Stomach (tissue), 9 donors: ENCODE data around the gene GRAP. TPM values are rescaled to one million over a fixed set of nuclear protein-coding genes. Genes with fewer than 3 reads are reported as not detected.
A peak's percentile ranks its signal among the peaks of the same experiment; 100 is the strongest.

Experiments
- DNase-seq, 2 donors: peaks; one replicate each; pipeline versions ENCODE4 v3.0.0 to v3.0.0-alpha.2; 2013 to 2019
- H3K27ac ChIP-seq, 5 donors: fragments of 200-600 bp in 4 of 5; sonication (generic) in 4 of 5; one replicate each; pipeline ENCODE4 v1.5.1; 2013 to 2019; ENCODE audit warnings: mild to moderate bottlenecking in 1 of 5, moderate library complexity in 1 of 5
- H3K27me3 ChIP-seq, 3 donors: fragments of 200-600 bp; sonication (generic); one replicate each; pipeline ENCODE4 v1.5.1; 2017 to 2019; ENCODE audit warnings: mixed run types in 1 of 3
- H3K36me3 ChIP-seq, 4 donors: fragments of 200-600 bp; sonication (generic); 1 replicate in 3 of 4; 2 replicates in 1 of 4; pipeline ENCODE4 v1.5.1; 2016 to 2019
- H3K4me1 ChIP-seq, 4 donors: fragments of 200-600 bp; sonication (generic); one replicate each; pipeline ENCODE4 v1.5.1; 2016 to 2019
- H3K4me3 ChIP-seq, 4 donors: fragments of 200-600 bp; sonication (generic) in 3 of 4; one replicate each; pipeline ENCODE4 v1.5.1; 2016 to 2019; ENCODE audit warnings: mild to moderate bottlenecking in 1 of 4
- H3K9me3 ChIP-seq, 4 donors: fragments of 200-600 bp; sonication (generic); one replicate each; pipeline ENCODE4 v1.5.1; 2016 to 2019
- EP300 ChIP-seq: sonication (generic); formaldehyde crosslinking; IDR thresholded peaks from one replicate; pipeline ENCODE4 v1.6.1; 2017; ENCODE audit warnings: antibody characterized with exemption
- POLR2A ChIP-seq, 4 donors: fragments of 450-650 bp; IDR thresholded peaks; one replicate each; pipeline ENCODE4 v1.6.1; 2016; ENCODE audit warnings: antibody characterized with exemption in 4 of 4, control low read depth in 2 of 4, mild to moderate bottlenecking in 1 of 4, moderate library complexity in 1 of 4
- POLR2AphosphoS5 ChIP-seq, 3 donors: sonication (generic); formaldehyde crosslinking; IDR thresholded peaks; one replicate each; pipeline ENCODE4 v1.6.1; 2016; ENCODE audit warnings: antibody characterized with exemption in 3 of 3
- WGBS, 5 donors: extraction: QIAGEN DNeasy Blood & Tissue Kit in 3 of 5; methylation state at CpG; one replicate each; pipeline versions ENCODE4 v1.1.5 to v1.1.7; 2013 to 2018; 5-methylcytosine and 5-hydroxymethylcytosine counted together
- intact Hi-C: fragments of 100-400 bp; cut with DNase I; formaldehyde crosslinking; loops from one replicate; pipeline ENCODE4 v1.15.1; 2023; ENCODE audit warnings: low total_unique reads
- polyA plus RNA-seq, 3 donors: library from polyadenylated mRNA; stranded (reverse); fragments of 200-250 nt; gene quantifications; one replicate each; pipeline ENCODE4 v1.2.3, GENCODE V29; 2013
- total RNA-seq, 5 donors: library from RNA; depleted of rRNA; stranded (reverse); fragments of >200 nt; gene quantifications; one replicate each; pipeline versions ENCODE4 v1.1.0 to v1.2.3, GENCODE V29; 2014 to 2016
- TF ChIP-seq, protein P1 (sequence below), 7 experiments: fragments of 450-650 bp in 4 of 7; fragments of 200-600 bp in 3 of 7; sonication (generic) in 3 of 7; IDR thresholded peaks; one replicate each; pipeline ENCODE4 v1.5.1; 2016 to 2019; ENCODE audit warnings: antibody characterized with exemption in 7 of 7, control low read depth in 2 of 7, mild to moderate bottlenecking in 1 of 7
- donor health status: healthy with polysubstance abuse.
- donor health status: Bipolar disorder and iron deficiency.
- donor health status: healthy.

GRAP gene
- total and polyA plus RNA-seq, 8 donors = 0.87 to 92.2 (median 2.9) TPM

DNA sequence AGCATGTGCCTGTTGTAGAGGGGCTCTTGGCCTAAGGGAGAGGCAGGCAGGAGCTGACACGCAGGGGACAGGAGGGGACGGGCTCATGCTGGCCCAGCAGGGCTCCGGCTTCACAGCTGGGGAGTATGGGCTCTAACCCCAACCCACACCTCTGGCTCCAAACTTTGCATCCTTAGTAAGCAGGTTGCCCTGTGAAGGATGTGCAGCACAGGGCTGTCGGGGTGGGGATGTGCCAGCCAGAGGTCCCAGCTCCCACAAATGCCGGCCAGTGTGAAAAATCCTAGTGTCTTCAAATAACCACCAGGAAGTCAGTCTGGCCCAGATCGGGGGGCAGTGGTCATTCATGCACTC, 28.2 kb downstream of the GRAP start:
- Histone ChIP-seq H3K4me3 (no peak overlapping the region), H3K9me3 (no peaks in the 10 kb centered on the region), H3K36me3 (no peaks in the 10 kb centered on the region), H3K27me3 (no peaks in the 10 kb centered on the region), H3K4me1 (peaks cover 0 to 7% (median 0%) of the 10 kb centered on the region in 4 donors), H3K27ac (no peak overlapping the region)
- TF ChIP-seq POLR2AphosphoS5 (IDR thresholded peaks at IDR 0.05) = no peak
- no peak for TF ChIP-seq POLR2A (IDR thresholded peaks at IDR 0.05)
- TF ChIP-seq EP300 = no peak
- TF ChIP-seq, protein P1, sequence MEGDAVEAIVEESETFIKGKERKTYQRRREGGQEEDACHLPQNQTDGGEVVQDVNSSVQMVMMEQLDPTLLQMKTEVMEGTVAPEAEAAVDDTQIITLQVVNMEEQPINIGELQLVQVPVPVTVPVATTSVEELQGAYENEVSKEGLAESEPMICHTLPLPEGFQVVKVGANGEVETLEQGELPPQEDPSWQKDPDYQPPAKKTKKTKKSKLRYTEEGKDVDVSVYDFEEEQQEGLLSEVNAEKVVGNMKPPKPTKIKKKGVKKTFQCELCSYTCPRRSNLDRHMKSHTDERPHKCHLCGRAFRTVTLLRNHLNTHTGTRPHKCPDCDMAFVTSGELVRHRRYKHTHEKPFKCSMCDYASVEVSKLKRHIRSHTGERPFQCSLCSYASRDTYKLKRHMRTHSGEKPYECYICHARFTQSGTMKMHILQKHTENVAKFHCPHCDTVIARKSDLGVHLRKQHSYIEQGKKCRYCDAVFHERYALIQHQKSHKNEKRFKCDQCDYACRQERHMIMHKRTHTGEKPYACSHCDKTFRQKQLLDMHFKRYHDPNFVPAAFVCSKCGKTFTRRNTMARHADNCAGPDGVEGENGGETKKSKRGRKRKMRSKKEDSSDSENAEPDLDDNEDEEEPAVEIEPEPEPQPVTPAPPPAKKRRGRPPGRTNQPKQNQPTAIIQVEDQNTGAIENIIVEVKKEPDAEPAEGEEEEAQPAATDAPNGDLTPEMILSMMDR (IDR thresholded peaks at IDR 0.05) = no peak
- WGBS, 5 donors = 80 to 92% (median 84%) methylated on average over 3 to 6 of the region's 6 CpGs
- no peak for DNase-seq
- intact Hi-C loops = no loop called here

DNA sequence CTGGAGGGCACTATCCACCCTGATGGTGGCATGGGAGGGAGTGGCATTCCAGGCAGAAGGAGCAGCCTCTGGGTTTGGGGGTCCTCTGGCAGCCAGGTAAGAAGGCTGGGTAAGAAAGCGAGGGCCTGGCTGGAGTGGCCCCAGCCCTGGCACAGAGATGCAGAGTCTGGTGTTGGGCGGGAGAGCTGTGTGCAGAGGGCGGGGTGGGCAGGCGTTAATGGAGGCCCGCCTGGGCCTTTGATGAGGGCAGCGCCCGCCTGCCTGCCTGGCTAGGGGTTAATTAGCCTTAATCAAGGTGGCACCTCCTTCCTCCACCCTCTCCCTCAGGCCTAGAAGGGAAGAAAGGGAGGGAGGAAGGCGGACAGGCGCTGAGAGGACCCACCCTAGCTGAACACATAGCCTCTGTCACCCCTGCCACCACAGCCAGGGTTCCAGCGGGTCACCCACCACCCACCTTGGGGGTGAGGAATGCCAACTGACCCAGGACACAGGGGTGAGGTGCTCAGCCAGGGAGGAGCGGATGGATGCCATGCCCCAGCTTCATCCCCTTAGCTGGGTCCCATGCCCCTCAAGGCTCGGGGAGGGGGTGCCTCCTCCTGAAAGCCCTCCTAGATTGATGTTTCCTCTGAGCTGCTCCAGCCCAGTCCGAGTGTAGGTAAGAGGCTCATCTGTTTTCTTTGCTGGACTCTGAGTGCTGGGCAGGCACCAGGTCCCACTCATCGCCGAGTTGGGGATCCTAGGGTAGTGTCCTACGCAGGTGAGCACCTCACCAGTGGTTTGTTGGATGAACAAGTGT, 28.8 kb downstream of the GRAP start:
- Histone ChIP-seq H3K9me3 (no peaks in the 10 kb centered on the region), H3K36me3 (no peaks in the 10 kb centered on the region), H3K4me3 (no peak overlapping the region), H3K27ac (no peak overlapping the region), H3K4me1 (peaks cover 0 to 7% (median 0%) of the 10 kb centered on the region in 4 donors), H3K27me3 (no peaks in the 10 kb centered on the region)
- peak in 1 of 2 donors; percentile 41 for DNase-seq
- intact Hi-C loops = no loop called here
- TF ChIP-seq EP300 (no peak), POLR2AphosphoS5 (IDR thresholded peaks at IDR 0.05) (no peak), POLR2A (IDR thresholded peaks at IDR 0.05) (no peak)
- TF ChIP-seq, protein P1 (IDR thresholded peaks at IDR 0.05) = no peak
- 60 to 89% (median 67%) methylated on average over 12 to 16 of the region's 16 CpGs for WGBS, 5 donors

- 72 to 92% (median 80%) methylated on average over 7 to 12 of the region's 12 CpGs for WGBS, 5 donors
Measured at GRCh38 chr17:19017401-19017800, 29.4 kb downstream of the GRAP start.

DNA sequence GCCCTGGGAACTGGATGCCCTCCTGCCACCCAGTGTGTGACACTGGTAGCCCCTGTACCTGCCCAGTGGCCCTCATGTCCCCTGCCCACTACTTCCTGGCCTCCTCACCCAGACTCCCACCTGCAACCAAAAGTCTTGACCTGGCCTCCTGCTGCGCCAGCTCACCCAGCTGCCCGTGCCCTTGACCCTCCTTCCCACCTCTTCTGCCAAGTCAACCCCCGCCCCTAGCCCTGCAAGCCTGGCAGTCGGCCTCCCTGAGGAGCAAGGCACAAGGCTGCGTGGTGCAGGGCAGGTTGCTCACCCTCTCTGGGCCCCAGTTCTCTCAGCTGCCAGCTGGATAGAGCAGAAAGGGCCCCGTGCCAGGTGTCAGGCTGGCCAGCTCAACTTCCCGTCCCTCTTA, 29.9 kb downstream of the GRAP start:
- H3K36me3 ChIP-seq = no peaks in the 10 kb centered on the region
- DNase-seq = no peak
- TF ChIP-seq EP300 = no peak
- TF ChIP-seq POLR2A (IDR thresholded peaks at IDR 0.05) = no peak
- H3K27me3 ChIP-seq = no peaks in the 10 kb centered on the region
- no peaks in the 10 kb centered on the region for H3K9me3 ChIP-seq
- H3K4me3 ChIP-seq = no peak overlapping the region
- peaks cover 0 to 10% (median 0%) of the 10 kb centered on the region in 4 donors for H3K4me1 ChIP-seq
- WGBS, 5 donors = 46 to 61% (median 59%) methylated on average over 7 of the region's 7 CpGs
- no peak overlapping the region for H3K27ac ChIP-seq
- intact Hi-C loops = no loop called here

More at GRCh38 chr17:19017401-19017800, 29.4 kb downstream of the GRAP start:
- H3K9me3 ChIP-seq = no peaks in the 10 kb centered on the region
- peaks cover 0 to 7% (median 0%) of the 10 kb centered on the region in 4 donors for H3K4me1 ChIP-seq
- H3K27me3 ChIP-seq = no peaks in the 10 kb centered on the region
- H3K36me3 ChIP-seq = no peaks in the 10 kb centered on the region
- no peak overlapping the region for H3K27ac ChIP-seq
- no peak for TF ChIP-seq POLR2AphosphoS5 (IDR thresholded peaks at IDR 0.05)
- TF ChIP-seq, protein P1 (IDR thresholded peaks at IDR 0.05) = no peak
- no peak for TF ChIP-seq EP300
- TF ChIP-seq POLR2A (IDR thresholded peaks at IDR 0.05) = no peak
- intact Hi-C loops = no loop called here
- no peak for DNase-seq
- no peak overlapping the region for H3K4me3 ChIP-seq

GRCh38 chr17:19016297-19016696, 30.5 kb downstream of the GRAP start:
- WGBS, 5 donors = 86 to 97% (median 90%) methylated on average over 7 to 8 of the region's 8 CpGs
- no peak for DNase-seq

More at GRCh38 chr17:19016297-19016696, 30.5 kb downstream of the GRAP start:
- no peaks in the 10 kb centered on the region for H3K9me3 ChIP-seq
- no peak overlapping the region for H3K4me3 ChIP-seq
- H3K36me3 ChIP-seq = no peaks in the 10 kb centered on the region
- intact Hi-C loops = no loop called here
- H3K27ac ChIP-seq = no peak overlapping the region
- peaks cover 0 to 16% (median 0%) of the 10 kb centered on the region in 4 donors for H3K4me1 ChIP-seq
- no peaks in the 10 kb centered on the region for H3K27me3 ChIP-seq
- no peak for TF ChIP-seq EP300
- no peak for TF ChIP-seq POLR2A (IDR thresholded peaks at IDR 0.05)
- TF ChIP-seq, protein P1 (IDR thresholded peaks at IDR 0.05) = no peak
- no peak for TF ChIP-seq POLR2AphosphoS5 (IDR thresholded peaks at IDR 0.05)
